Measurements from ENCODE around the gene NFATC2. TPM values are rescaled to one million over a fixed set of nuclear protein-coding genes. Genes with fewer than 3 reads are reported as not detected.

Gene NFATC2
- total RNA-seq, 2 experiments from 2014 or later = 32.5 to 33.2 TPM

GRCh38 chr20:51543422-51543788 lies 886 bp upstream of the NFATC2 start:
- POLR2A ChIA-PET = interaction anchor here (0.9 to 4.2 kb wide), 9 partner anchors 9 to 585 kb away, joined by 3 to 37 read pairs (median 8); partner anchors contain the start of genes DPM1 and MOCS3
- H3K4me3 ChIP-seq (ENCODE audit: low read length) = no peak overlapping the region
- H3K27ac ChIP-seq (ENCODE audit: low read depth in 1 of 2, low read length in 2 of 2) = no peak overlapping the region
- peaks cover 33% of the 10 kb centered on the region for H3K4me1 ChIP-seq (ENCODE audit: insufficient read depth, low read length)
- no peaks in the 10 kb centered on the region for H3K27me3 ChIP-seq (ENCODE audit: control insufficient read depth in 1 of 2, insufficient read depth in 2 of 2, low read length in 2 of 2)
- peaks cover 36% of the 10 kb centered on the region for H3K4me1 Mint-ChIP-seq (ENCODE audit: low read depth)
- H3K4me3 Mint-ChIP-seq = peak overlapping the region; percentile 89
- no peak for TF ChIP-seq CTCF (IDR thresholded peaks at IDR 0.05)
- H3K36me3 ChIP-seq (ENCODE audit: insufficient read depth, low read length) = peaks cover 10% of the 10 kb centered on the region
- H3K36me3 Mint-ChIP-seq (ENCODE audit: low read depth) = peaks cover 30% of the 10 kb centered on the region
- DNase-seq (no peak), ATAC-seq (ENCODE audit: poor library complexity) (no peak)
- intact Hi-C loops (cut with DNase I, micrococcal nuclease) = loop anchor here (5.0 kb wide), 5 partner anchors 41 to 156 kb away; no protein-coding TSS in a partner anchor
- no peaks in the 10 kb centered on the region for H3K9me3 ChIP-seq (ENCODE audit: control insufficient read depth in 1 of 2, insufficient read depth in 1 of 2, low read length in 2 of 2)
- CTCF ChIA-PET = interaction anchor here (0.7 to 3.6 kb wide), 4 partner anchors 15 to 157 kb away, joined by 3 to 10 read pairs (median 4); no protein-coding TSS in a partner anchor
- no peaks in the 10 kb centered on the region for H3K27me3 Mint-ChIP-seq
- H3K9me3 Mint-ChIP-seq = no peaks in the 10 kb centered on the region
- H3K27ac Mint-ChIP-seq = peak overlapping the region; percentile 79

- Histone ChIP-seq H3K27ac (ENCODE audit: low read depth in 1 of 2, low read length in 2 of 2) (peak overlapping the region; percentile 82 to 99), H3K27me3 (ENCODE audit: control insufficient read depth in 1 of 2, insufficient read depth in 2 of 2, low read length in 2 of 2) (no peaks in the 10 kb centered on the region), H3K4me1 (ENCODE audit: insufficient read depth, low read length) (peaks cover 43% of the 10 kb centered on the region), H3K36me3 (ENCODE audit: insufficient read depth, low read length) (peaks cover 14% of the 10 kb centered on the region), H3K4me3 (ENCODE audit: low read length) (peak overlapping the region; percentile 68), H3K9me3 (ENCODE audit: control insufficient read depth in 1 of 2, insufficient read depth in 1 of 2, low read length in 2 of 2) (no peaks in the 10 kb centered on the region)
- Mint-ChIP-seq H3K27ac (peak overlapping the region; percentile 89), H3K36me3 (ENCODE audit: low read depth) (peaks cover 41% of the 10 kb centered on the region), H3K27me3 (no peaks in the 10 kb centered on the region), H3K9me3 (no peaks in the 10 kb centered on the region), H3K4me1 (ENCODE audit: low read depth) (peaks cover 48% of the 10 kb centered on the region), H3K4me3 (peak overlapping the region; percentile 98)
- DNase-seq (peak in 13 of 14 experiments; percentile 31 to 81 (median 50)), ATAC-seq (ENCODE audit: poor library complexity) (peak; percentile 19)
- CTCF ChIA-PET = interaction anchor here (0.6 to 3.6 kb wide), 14 partner anchors 11 to 156 kb away, joined by 3 to 15 read pairs (median 4); no protein-coding TSS in a partner anchor
- intact Hi-C loops (cut with DNase I, micrococcal nuclease) = loop anchor here (5.0 kb wide), 5 partner anchors 40 to 155 kb away; no protein-coding TSS in a partner anchor
- POLR2A ChIA-PET = interaction anchor here (0.5 to 4.2 kb wide), 21 partner anchors 8 to 611 kb away, joined by 3 to 37 read pairs (median 4); partner anchors contain the start of genes ADNP, DPM1 and MOCS3
- TF ChIP-seq CTCF (IDR thresholded peaks at IDR 0.05) = peak; percentile 55
Measured at GRCh38 chr20:51542033-51542570, 417 bp downstream of the NFATC2 start.

- Mint-ChIP-seq H3K27ac (peak overlapping the region; percentile 89), H3K4me3 (peak overlapping the region; percentile 98), H3K4me1 (ENCODE audit: low read depth) (peaks cover 55% of the 10 kb centered on the region), H3K9me3 (no peaks in the 10 kb centered on the region), H3K36me3 (ENCODE audit: low read depth) (peaks cover 48% of the 10 kb centered on the region), H3K27me3 (no peaks in the 10 kb centered on the region)
- no peak for TF ChIP-seq CTCF (IDR thresholded peaks at IDR 0.05)
- H3K4me1 ChIP-seq (ENCODE audit: insufficient read depth, low read length) = peaks cover 50% of the 10 kb centered on the region
- intact Hi-C loops (cut with DNase I, micrococcal nuclease) = loop anchor here (1.0 to 5.0 kb wide), 8 partner anchors 12 to 154 kb away; no protein-coding TSS in a partner anchor
- ChIA-PET POLR2A (interaction anchor here (0.8 to 4.2 kb wide), 19 partner anchors 7 to 610 kb away, joined by 3 to 37 read pairs (median 4); partner anchors contain the start of gene ADNP), CTCF (interaction anchor here (0.6 to 3.6 kb wide), 15 partner anchors 10 to 747 kb away, joined by 3 to 15 read pairs (median 3); partner anchors contain the start of gene BCAS4)
- ATAC-seq (ENCODE audit: poor library complexity) = peak; percentile 79
- H3K27ac ChIP-seq (ENCODE audit: low read depth in 1 of 2, low read length in 2 of 2) = peak overlapping the region; percentile 82 to 99
- no peaks in the 10 kb centered on the region for H3K27me3 ChIP-seq (ENCODE audit: control insufficient read depth in 1 of 2, insufficient read depth in 2 of 2, low read length in 2 of 2)
- DNase-seq = peak; percentile 45 to 95 (median 74)
- peaks cover 14% of the 10 kb centered on the region for H3K36me3 ChIP-seq (ENCODE audit: insufficient read depth, low read length)
- peak overlapping the region; percentile 68 for H3K4me3 ChIP-seq (ENCODE audit: low read length)
- no peaks in the 10 kb centered on the region for H3K9me3 ChIP-seq (ENCODE audit: control insufficient read depth in 1 of 2, insufficient read depth in 1 of 2, low read length in 2 of 2)
Measured at GRCh38 chr20:51541189-51542032, 1.1 kb downstream of the NFATC2 start.
